GM12878 (cell line): ENCODE data around the gene FASTK.

Experiments used
- BRCA1 ChIP-seq: IDR thresholded peaks from 2 replicates; pipeline ENCODE4 v1.6.1; 2011; ENCODE audit warnings: low read depth, low read length, improper control_type of control experiment
- CBX5 ChIP-seq: sonication (generic); IDR thresholded peaks from 2 replicates; pipeline ENCODE4 v1.6.1; 2016; ENCODE audit warnings: low read depth, moderate library complexity, mild to moderate bottlenecking, inconsistent platforms
- CEBPZ ChIP-seq: fragments of 150-350 bp; IDR thresholded peaks from 2 replicates; pipeline ENCODE4 v1.6.1; 2016; ENCODE audit warnings: low read depth, low read length
- CHD2 ChIP-seq: IDR thresholded peaks from 2 replicates; pipeline ENCODE4 v1.6.1; 2011; ENCODE audit warnings: low read depth, low read length, improper control_type of control experiment, borderline replicate concordance
- CTCF ChIP-seq, 3 experiments: IDR thresholded peaks in 2 of 3; conservative IDR thresholded peaks in 1 of 3; 2 replicates each; pipeline ENCODE4 v1.5.1; 2011; ENCODE audit warnings: low read depth in 3 of 3, low read length in 3 of 3, mild to moderate bottlenecking in 3 of 3, control low read depth in 2 of 3, moderate library complexity in 2 of 3, inconsistent platforms in 1 of 3, mixed read lengths in 1 of 3; ENCODE audit not compliant: control insufficient read depth in 2 of 3, insufficient read depth in 1 of 3; ENCODE audit errors: extremely low read depth in 1 of 3
- EGR1 ChIP-seq, 2 experiments: IDR thresholded peaks; 1 replicate in 1 of 2; 2 replicates in 1 of 2; pipeline ENCODE4 v1.6.1; 2011 to 2012; ENCODE audit warnings: low read depth in 2 of 2, low read length in 2 of 2, borderline replicate concordance in 1 of 2, mild to moderate bottlenecking in 1 of 2, moderate library complexity in 1 of 2
- GABPA ChIP-seq: IDR thresholded peaks from 2 replicates; pipeline ENCODE4 v1.6.1; 2014; ENCODE audit warnings: antibody characterized with exemption, low read depth, mild to moderate bottlenecking, inconsistent platforms
- JUND ChIP-seq: IDR thresholded peaks from 2 replicates; pipeline ENCODE4 v1.6.1; 2012; ENCODE audit warnings: low read depth, mild to moderate bottlenecking, low read length, improper control_type of control experiment, moderate library complexity
- LARP7 ChIP-seq: fragments of 450-650 bp; IDR thresholded peaks from 2 replicates; pipeline ENCODE4 v1.6.1; 2017; ENCODE audit warnings: mild to moderate bottlenecking
- NRF1 ChIP-seq: conservative IDR thresholded peaks from 2 replicates; pipeline ENCODE4 v1.6.1; 2011; ENCODE audit warnings: mild to moderate bottlenecking, low read depth, low read length, improper control_type of control experiment
- POLR2A ChIP-seq: IDR thresholded peaks from 2 replicates; pipeline ENCODE4 v1.6.1; 2011; ENCODE audit warnings: low read depth, mild to moderate bottlenecking, low read length
- SP1 ChIP-seq: IDR thresholded peaks from one replicate; pipeline ENCODE4 v1.6.1; 2011; ENCODE audit warnings: low read depth, low read length
- SPI1 ChIP-seq: IDR thresholded peaks from 2 replicates; pipeline ENCODE4 v1.6.1; 2011; ENCODE audit warnings: low read depth, mild to moderate bottlenecking, low read length, moderate library complexity, borderline replicate concordance; ENCODE audit not compliant: insufficient read depth
- ZNF274 ChIP-seq: IDR thresholded peaks from one replicate; pipeline ENCODE4 v1.8.0; 2011; ENCODE audit not compliant: insufficient read length, insufficient read depth

DNA sequence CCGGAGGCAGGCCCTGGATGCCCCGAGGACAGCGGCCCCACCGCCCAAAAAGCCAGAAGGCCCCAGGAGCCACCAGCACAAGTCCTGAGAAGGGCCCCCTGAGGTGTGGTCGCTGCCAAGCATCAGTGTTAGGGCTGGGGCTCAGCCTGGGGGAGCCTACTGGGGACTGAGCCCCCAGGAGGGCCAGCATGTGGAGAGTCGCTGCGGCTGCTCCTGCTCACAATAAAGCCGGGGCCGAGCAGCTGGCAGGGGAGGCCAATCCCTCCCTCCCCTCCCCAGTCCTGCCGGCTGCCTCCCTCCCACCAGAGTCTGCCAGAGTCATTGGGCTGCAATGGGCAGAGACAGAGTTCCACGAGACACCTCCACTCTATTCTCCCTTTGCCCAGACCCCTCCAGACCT lies 35.3 kb downstream of the FASTK start:
- TF ChIP-seq ZNF274 (no peak), NRF1 (no peak), CBX5 (no peak), POLR2A (no peak), EGR1 (IDR thresholded peaks at IDR 0.05; ENCODE audit: borderline replicate concordance in 1 of 2, low read depth in 2 of 2, low read length in 2 of 2) (no peak), GABPA (no peak), BRCA1 (no peak), CTCF (IDR thresholded peaks at IDR 0.05 in 2 of 3, conservative IDR thresholded peaks at IDR 0.05 in 1 of 3; ENCODE audit: control insufficient read depth in 2 of 3, extremely low read depth in 1 of 3, insufficient read depth in 1 of 3, low read depth in 3 of 3, low read length in 3 of 3) (no peak), SPI1 (no peak), CHD2 (no peak), JUND (no peak), CEBPZ (no peak), SP1 (no peak), LARP7 (no peak)
